Skeletal muscle tissue (tissue), 4 donors: ENCODE results near the gene RUVBL1. TPM values are rescaled to one million over a fixed set of nuclear protein-coding genes. Genes with fewer than 3 reads are reported as not detected.

Experiments
- H3K27ac ChIP-seq: one replicate; pipeline ENCODE4 v1.7.0; 2013; ENCODE audit warnings: mild to moderate bottlenecking, low read depth, low read length, inconsistent platforms
- H3K27me3 ChIP-seq, 3 donors: one replicate each; pipeline ENCODE4 v1.7.0; 2013; ENCODE audit warnings: low read length in 3 of 3; ENCODE audit not compliant: control insufficient read depth in 3 of 3, insufficient read depth in 3 of 3
- H3K36me3 ChIP-seq, 3 donors: one replicate each; pipeline ENCODE4 v1.7.0; 2013; ENCODE audit warnings: low read length in 3 of 3; ENCODE audit not compliant: control insufficient read depth in 3 of 3, insufficient read depth in 3 of 3
- H3K4me1 ChIP-seq, 3 donors: one replicate each; pipeline ENCODE4 v1.7.0; 2013; ENCODE audit warnings: low read length in 3 of 3, mild to moderate bottlenecking in 3 of 3; ENCODE audit not compliant: control insufficient read depth in 3 of 3, insufficient read depth in 3 of 3
- H3K4me3 ChIP-seq, 3 donors: one replicate each; pipeline ENCODE4 v1.7.0; 2013; ENCODE audit warnings: low read length in 3 of 3
- H3K9ac ChIP-seq, 3 donors: one replicate each; pipeline ENCODE4 v1.7.0; 2013; ENCODE audit warnings: low read length in 3 of 3, mild to moderate bottlenecking in 3 of 3, moderate library complexity in 2 of 3, low read depth in 1 of 3
- H3K9me3 ChIP-seq, 3 donors: one replicate each; pipeline ENCODE4 v1.7.0; 2013; ENCODE audit warnings: low read length in 3 of 3; ENCODE audit not compliant: control insufficient read depth in 3 of 3
- total RNA-seq: library from RNA; depleted of rRNA; stranded (reverse); fragments of >200 nt; gene quantifications from one replicate; pipeline ENCODE4 v1.2.3, GENCODE V29; 2014
- donor health status: Osteomylitis.

RUVBL1 gene
- total RNA-seq, 1 donor from 2014 or later: 39.1 TPM

GRCh38 chr3:128143496-128143895, 19.9 kb upstream of the RUVBL1 start:
- H3K4me3 ChIP-seq: no peak overlapping the region
- no peak overlapping the region for H3K27ac ChIP-seq
- peaks cover 0 to 3% (median 0%) of the 10 kb centered on the region in 3 donors for H3K27me3 ChIP-seq
- H3K9ac ChIP-seq: no peak overlapping the region
- peaks cover 0 to 4% (median 0%) of the 10 kb centered on the region in 3 donors for H3K4me1 ChIP-seq
- peaks cover 0 to 2% (median 0%) of the 10 kb centered on the region in 3 donors for H3K9me3 ChIP-seq
- H3K36me3 ChIP-seq: no peaks in the 10 kb centered on the region

- peaks cover 0 to 4% (median 0%) of the 10 kb centered on the region in 3 donors for H3K27me3 ChIP-seq
- no peak overlapping the region for H3K27ac ChIP-seq
- H3K4me1 ChIP-seq: no peaks in the 10 kb centered on the region
- H3K4me3 ChIP-seq: no peak overlapping the region
- H3K9me3 ChIP-seq: no peaks in the 10 kb centered on the region
- no peak overlapping the region for H3K9ac ChIP-seq
- no peaks in the 10 kb centered on the region for H3K36me3 ChIP-seq
Observed at GRCh38 chr3:128133273-128133883, 9.8 kb upstream of the RUVBL1 start.

- H3K9ac ChIP-seq: no peak overlapping the region
- H3K27ac ChIP-seq: no peak overlapping the region
- H3K27me3 ChIP-seq: peaks cover 0 to 6% (median 0%) of the 10 kb centered on the region in 3 donors
- H3K4me3 ChIP-seq: no peak overlapping the region
- no peaks in the 10 kb centered on the region for H3K9me3 ChIP-seq
- H3K36me3 ChIP-seq: no peaks in the 10 kb centered on the region
- H3K4me1 ChIP-seq: no peaks in the 10 kb centered on the region
Observed at GRCh38 chr3:128131897-128132646, 8.5 kb upstream of the RUVBL1 start.

- no peak overlapping the region for H3K27ac ChIP-seq
- H3K27me3 ChIP-seq: peaks cover 0 to 6% (median 0%) of the 10 kb centered on the region in 3 donors
- no peaks in the 10 kb centered on the region for H3K9me3 ChIP-seq
- no peaks in the 10 kb centered on the region for H3K36me3 ChIP-seq
- peaks cover under 1 to 4% (median 3%) of the 10 kb centered on the region in 3 donors for H3K4me1 ChIP-seq
- no peak overlapping the region for H3K4me3 ChIP-seq
- no peak overlapping the region for H3K9ac ChIP-seq
Observed at GRCh38 chr3:128128251-128128650, 4.6 kb upstream of the RUVBL1 start.

- no peak overlapping the region for H3K9ac ChIP-seq
- no peak overlapping the region for H3K27ac ChIP-seq
- H3K36me3 ChIP-seq: no peaks in the 10 kb centered on the region
- no peak overlapping the region for H3K4me3 ChIP-seq
- peaks cover 0 to 6% (median 0%) of the 10 kb centered on the region in 3 donors for H3K27me3 ChIP-seq
- no peaks in the 10 kb centered on the region for H3K9me3 ChIP-seq
- H3K4me1 ChIP-seq: peaks cover 11 to 14% (median 11%) of the 10 kb centered on the region in 3 donors
Observed at GRCh38 chr3:128127236-128127635, 3.6 kb upstream of the RUVBL1 start.

- Histone ChIP-seq H3K27me3 (no peaks in the 10 kb centered on the region), H3K9ac (peak overlapping the region; percentile 87 to 88 (median 87)), H3K27ac (peak overlapping the region; percentile 75), H3K36me3 (peaks cover 0 to 3% (median 0%) of the 10 kb centered on the region in 3 donors), H3K4me3 (peak overlapping the region; percentile 94 to 99 (median 95)), H3K4me1 (peaks cover 11 to 15% (median 15%) of the 10 kb centered on the region in 3 donors), H3K9me3 (no peaks in the 10 kb centered on the region)
Observed at GRCh38 chr3:128123156-128123537, 465 bp downstream of the RUVBL1 start.

GRCh38 chr3:128122013-128122412, 1.6 kb downstream of the RUVBL1 start:
- no peak overlapping the region for H3K4me3 ChIP-seq
- peaks cover 11 to 15% (median 15%) of the 10 kb centered on the region in 3 donors for H3K4me1 ChIP-seq
- H3K27me3 ChIP-seq: no peaks in the 10 kb centered on the region
- no peak overlapping the region for H3K9ac ChIP-seq
- no peak overlapping the region for H3K27ac ChIP-seq
- no peaks in the 10 kb centered on the region for H3K9me3 ChIP-seq
- H3K36me3 ChIP-seq: peaks cover 0 to 3% (median 0%) of the 10 kb centered on the region in 3 donors

- H3K27ac ChIP-seq: no peak overlapping the region
- no peak overlapping the region for H3K4me3 ChIP-seq
- no peaks in the 10 kb centered on the region for H3K9me3 ChIP-seq
- no peaks in the 10 kb centered on the region for H3K27me3 ChIP-seq
- H3K9ac ChIP-seq: no peak overlapping the region
- H3K36me3 ChIP-seq: peaks cover 3 to 26% (median 7%) of the 10 kb centered on the region in 3 donors
- peaks cover 0 to 4% (median 0%) of the 10 kb centered on the region in 3 donors for H3K4me1 ChIP-seq
Observed at GRCh38 chr3:128113817-128114794, 9.5 kb downstream of the RUVBL1 start.

GRCh38 chr3:128112357-128112968, 11.1 kb downstream of the RUVBL1 start:
- no peaks in the 10 kb centered on the region for H3K27me3 ChIP-seq
- no peak overlapping the region for H3K9ac ChIP-seq
- H3K27ac ChIP-seq: no peak overlapping the region
- H3K4me3 ChIP-seq: no peak overlapping the region
- peaks cover 4 to 6% (median 4%) of the 10 kb centered on the region in 3 donors for H3K4me1 ChIP-seq
- H3K9me3 ChIP-seq: no peaks in the 10 kb centered on the region
- H3K36me3 ChIP-seq: peaks cover 3 to 23% (median 7%) of the 10 kb centered on the region in 3 donors
